Suprapubic skin (tissue), 4 donors: ENCODE results near the gene IGFBP2. TPM values are rescaled to one million over a fixed set of nuclear protein-coding genes. Genes with fewer than 3 reads are reported as not detected.

Source experiments
- DNase-seq, 2 donors: peaks; one replicate each; pipeline ENCODE4 v3.0.0-alpha.2; 2019; ENCODE audit warnings: low spot score in 2 of 2
- H3K27ac ChIP-seq: fragments of 200-600 bp; sonication (generic); one replicate; pipeline ENCODE4 v1.5.1; 2019
- H3K27me3 ChIP-seq: fragments of 200-600 bp; sonication (generic); one replicate; pipeline ENCODE4 v1.5.1; 2019
- H3K36me3 ChIP-seq: fragments of 200-600 bp; sonication (generic); one replicate; pipeline ENCODE4 v1.5.1; 2019
- H3K4me1 ChIP-seq: fragments of 200-600 bp; sonication (generic); one replicate; pipeline ENCODE4 v1.5.1; 2019
- H3K4me3 ChIP-seq: fragments of 200-600 bp; sonication (generic); one replicate; pipeline ENCODE4 v1.5.1; 2019; ENCODE audit warnings: mild to moderate bottlenecking
- H3K9me3 ChIP-seq: fragments of 200-600 bp; sonication (generic); one replicate; pipeline ENCODE4 v1.5.1; 2019
- EP300 ChIP-seq: sonication (generic); formaldehyde crosslinking; IDR thresholded peaks from one replicate; pipeline ENCODE4 v1.6.1; 2017; ENCODE audit warnings: antibody characterized with exemption
- POLR2A ChIP-seq, 2 donors: fragments of 450-650 bp; IDR thresholded peaks; one replicate each; pipeline ENCODE4 v1.6.1; 2017; ENCODE audit warnings: antibody characterized with exemption in 2 of 2, mild to moderate bottlenecking in 2 of 2, moderate library complexity in 2 of 2
- POLR2AphosphoS5 ChIP-seq, 3 donors: sonication (generic); formaldehyde crosslinking; IDR thresholded peaks; one replicate each; pipeline ENCODE4 v1.6.1; 2017; ENCODE audit warnings: antibody characterized with exemption in 3 of 3
- WGBS: methylation state at CpG from one replicate; pipeline ENCODE4 v1.1.5; 2018; 5-methylcytosine and 5-hydroxymethylcytosine counted together
- total RNA-seq, 4 donors: library from RNA; depleted of rRNA; stranded (reverse); fragments of >200 nt; gene quantifications; one replicate each; pipeline ENCODE4 v1.1.0, GENCODE V29; 2016
- TF ChIP-seq, protein P1 (sequence below), 2 donors: fragments of 200-600 bp in 1 of 2; fragments of 450-650 bp in 1 of 2; sonication (generic) in 1 of 2; IDR thresholded peaks; one replicate each; pipeline ENCODE4 v1.5.1; 2016 to 2019; ENCODE audit warnings: antibody characterized with exemption in 2 of 2, mild to moderate bottlenecking in 1 of 2, moderate library complexity in 1 of 2

IGFBP2 gene
- total RNA-seq, 4 donors from 2014 or later = 7.5 to 28.3 (median 18.7) TPM

GRCh38 chr2:216657086-216657855 is 24.1 kb downstream of the IGFBP2 start:
- Histone ChIP-seq H3K36me3 (no peaks in the 10 kb centered on the region), H3K27me3 (no peaks in the 10 kb centered on the region), H3K9me3 (no peaks in the 10 kb centered on the region), H3K27ac (no peak overlapping the region), H3K4me3 (no peak overlapping the region), H3K4me1 (peaks cover 18% of the 10 kb centered on the region)
- WGBS = 86% methylated on average over 12 of the region's 16 CpGs
- DNase-seq = no peak
- TF ChIP-seq POLR2A (IDR thresholded peaks at IDR 0.05) (no peak), POLR2AphosphoS5 (IDR thresholded peaks at IDR 0.05) (no peak), EP300 (no peak)
- TF ChIP-seq, protein P1, sequence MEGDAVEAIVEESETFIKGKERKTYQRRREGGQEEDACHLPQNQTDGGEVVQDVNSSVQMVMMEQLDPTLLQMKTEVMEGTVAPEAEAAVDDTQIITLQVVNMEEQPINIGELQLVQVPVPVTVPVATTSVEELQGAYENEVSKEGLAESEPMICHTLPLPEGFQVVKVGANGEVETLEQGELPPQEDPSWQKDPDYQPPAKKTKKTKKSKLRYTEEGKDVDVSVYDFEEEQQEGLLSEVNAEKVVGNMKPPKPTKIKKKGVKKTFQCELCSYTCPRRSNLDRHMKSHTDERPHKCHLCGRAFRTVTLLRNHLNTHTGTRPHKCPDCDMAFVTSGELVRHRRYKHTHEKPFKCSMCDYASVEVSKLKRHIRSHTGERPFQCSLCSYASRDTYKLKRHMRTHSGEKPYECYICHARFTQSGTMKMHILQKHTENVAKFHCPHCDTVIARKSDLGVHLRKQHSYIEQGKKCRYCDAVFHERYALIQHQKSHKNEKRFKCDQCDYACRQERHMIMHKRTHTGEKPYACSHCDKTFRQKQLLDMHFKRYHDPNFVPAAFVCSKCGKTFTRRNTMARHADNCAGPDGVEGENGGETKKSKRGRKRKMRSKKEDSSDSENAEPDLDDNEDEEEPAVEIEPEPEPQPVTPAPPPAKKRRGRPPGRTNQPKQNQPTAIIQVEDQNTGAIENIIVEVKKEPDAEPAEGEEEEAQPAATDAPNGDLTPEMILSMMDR (IDR thresholded peaks at IDR 0.05) = no peak

GRCh38 chr2:216657980-216658379 is 24.8 kb downstream of the IGFBP2 start:
- DNase-seq = no peak
- H3K27me3 ChIP-seq = no peaks in the 10 kb centered on the region
- H3K4me3 ChIP-seq = no peak overlapping the region
- no peaks in the 10 kb centered on the region for H3K9me3 ChIP-seq
- H3K4me1 ChIP-seq = peaks cover 18% of the 10 kb centered on the region
- WGBS = 76% methylated on average over 7 of the region's 7 CpGs
- H3K27ac ChIP-seq = no peak overlapping the region
- H3K36me3 ChIP-seq = no peaks in the 10 kb centered on the region
- TF ChIP-seq POLR2A (IDR thresholded peaks at IDR 0.05) (no peak), EP300 (no peak), POLR2AphosphoS5 (IDR thresholded peaks at IDR 0.05) (no peak)
- TF ChIP-seq, protein P1 (IDR thresholded peaks at IDR 0.05) = no peak

DNA sequence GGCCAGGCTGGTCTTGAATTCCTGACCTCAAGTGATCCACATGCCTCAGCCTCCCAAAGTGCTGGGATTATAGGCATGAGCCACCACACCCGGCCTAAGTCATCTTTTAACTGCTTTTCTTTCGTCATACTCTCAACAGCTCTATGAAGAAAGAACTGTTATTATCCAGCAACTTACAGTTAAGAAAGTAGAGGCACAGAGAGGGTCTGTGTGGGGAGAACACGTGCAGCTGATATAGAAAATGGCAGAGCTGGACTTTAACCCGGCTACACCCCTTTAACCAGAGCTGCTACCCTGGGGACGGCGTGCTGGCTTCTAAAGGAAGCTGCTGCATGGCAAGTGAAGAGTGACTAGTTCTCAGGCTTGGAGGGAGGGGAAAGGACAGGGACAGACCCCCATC is 25.5 kb downstream of the IGFBP2 start:
- Histone ChIP-seq H3K36me3 (no peaks in the 10 kb centered on the region), H3K27ac (no peak overlapping the region), H3K4me3 (no peak overlapping the region), H3K4me1 (peaks cover 18% of the 10 kb centered on the region), H3K9me3 (no peaks in the 10 kb centered on the region), H3K27me3 (no peaks in the 10 kb centered on the region)
- no peak for DNase-seq
- TF ChIP-seq POLR2AphosphoS5 (IDR thresholded peaks at IDR 0.05) (no peak), POLR2A (IDR thresholded peaks at IDR 0.05) (no peak), EP300 (no peak)
- TF ChIP-seq, protein P1 (IDR thresholded peaks at IDR 0.05) = no peak
- 56% methylated on average over 6 of the region's 6 CpGs for WGBS

DNA sequence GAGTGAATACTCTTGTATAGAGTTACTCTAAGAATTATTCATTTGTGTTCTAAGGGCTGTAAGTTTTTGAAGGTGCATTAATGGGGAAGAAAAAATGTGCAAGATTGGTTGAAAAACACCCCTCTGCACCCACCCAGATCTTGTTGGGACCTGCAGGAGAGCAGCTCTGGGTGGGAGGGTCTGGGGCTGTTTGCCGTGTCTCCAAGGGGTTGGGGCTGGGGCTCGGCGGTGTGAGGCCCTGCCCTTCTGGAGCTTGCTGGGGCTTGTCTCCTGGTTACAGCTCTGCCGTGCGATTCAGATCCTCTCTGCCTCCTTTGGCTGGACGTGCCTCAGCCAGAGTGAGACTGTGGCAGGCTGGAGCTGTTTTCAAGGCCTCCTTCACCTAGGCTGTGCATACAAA is 26.1 kb downstream of the IGFBP2 start:
- 22% methylated on average over 4 of the region's 6 CpGs for WGBS
- H3K4me1 ChIP-seq = peaks cover 18% of the 10 kb centered on the region
- TF ChIP-seq POLR2A (IDR thresholded peaks at IDR 0.05) (no peak), POLR2AphosphoS5 (IDR thresholded peaks at IDR 0.05) (no peak)
- H3K27ac ChIP-seq = no peak overlapping the region
- DNase-seq = no peak
- H3K27me3 ChIP-seq = no peaks in the 10 kb centered on the region
- H3K9me3 ChIP-seq = no peaks in the 10 kb centered on the region
- no peaks in the 10 kb centered on the region for H3K36me3 ChIP-seq
- no peak overlapping the region for H3K4me3 ChIP-seq

- H3K4me3 ChIP-seq = no peak overlapping the region
- no peak overlapping the region for H3K27ac ChIP-seq
- H3K36me3 ChIP-seq = no peaks in the 10 kb centered on the region
- H3K4me1 ChIP-seq = peaks cover 29% of the 10 kb centered on the region
- H3K27me3 ChIP-seq = no peaks in the 10 kb centered on the region
- TF ChIP-seq POLR2AphosphoS5 (IDR thresholded peaks at IDR 0.05) = no peak
- TF ChIP-seq, protein P1 (IDR thresholded peaks at IDR 0.05) = no peak
- TF ChIP-seq EP300 = no peak
- TF ChIP-seq POLR2A (IDR thresholded peaks at IDR 0.05) = no peak
- DNase-seq = no peak
- no peaks in the 10 kb centered on the region for H3K9me3 ChIP-seq
- WGBS = 91% methylated on average over 10 of the region's 10 CpGs
Observed at GRCh38 chr2:216660496-216660895, 27.3 kb downstream of the IGFBP2 start.
